Measurements from ENCODE around the gene AP1AR. TPM values are rescaled to one million over a fixed set of nuclear protein-coding genes. Genes with fewer than 3 reads are reported as not detected.
A peak's percentile ranks its signal among the peaks of the same experiment; 100 is the strongest.
"Not testable (repeated sequence)": the region's sequence is repeated elsewhere in the genome, so short reads cannot be mapped to it uniquely, and the experiment has no call there.

The AP1AR gene
- total and polyA plus RNA-seq, 8 donors, result 4.5 to 11.4 (median 8.0) TPM

GRCh38 chr4:112277705-112278448 is 46.3 kb downstream of the AP1AR start:
- WGBS, 2 donors, result 40 to 47% methylated on average over 10 of the region's 10 CpGs
- Histone ChIP-seq H3K27me3 (no peaks in the 10 kb centered on the region), H3K9me3 (no peaks in the 10 kb centered on the region), H3K36me3 (no peaks in the 10 kb centered on the region), H3K27ac (peak overlapping the region in 1 of 4 donors; percentile 20), H3K4me3 (no peak overlapping the region), H3K4me1 (peaks cover 14 to 41% (median 28%) of the 10 kb centered on the region in 3 donors)
- ATAC-seq (peak; percentile 38 to 61 (median 51)), FAIRE-seq (no peak), DNase-seq (no peak)
- TF ChIP-seq CTCF (IDR thresholded peaks at IDR 0.05), result no peak
- intact Hi-C loops (cut with DNase I), result no loop called here

GRCh38 chr4:112279025-112279881 is 47.7 kb downstream of the AP1AR start:
- H3K36me3 ChIP-seq, result no peaks in the 10 kb centered on the region
- H3K4me3 ChIP-seq, result no peak overlapping the region
- FAIRE-seq (no peak), ATAC-seq (peak in 3 of 4 donors; percentile 28 to 59 (median 39)), DNase-seq (no peak)
- peak overlapping the region in 1 of 4 donors; percentile 40 for H3K27ac ChIP-seq
- 17 to 33% methylated on average over 10 of the region's 10 CpGs for WGBS, 2 donors
- no peaks in the 10 kb centered on the region for H3K9me3 ChIP-seq
- no peaks in the 10 kb centered on the region for H3K27me3 ChIP-seq
- intact Hi-C loops (cut with DNase I), result no loop called here
- peaks cover 14 to 35% (median 28%) of the 10 kb centered on the region in 3 donors for H3K4me1 ChIP-seq
- TF ChIP-seq CTCF (IDR thresholded peaks at IDR 0.05), result no peak

GRCh38 chr4:112279882-112280315 is 48.3 kb downstream of the AP1AR start:
- FAIRE-seq (no peak), ATAC-seq (peak in 1 of 4 donors; percentile 19), DNase-seq (no peak)
- H3K4me3 ChIP-seq, result no peak overlapping the region
- no peak for TF ChIP-seq CTCF (IDR thresholded peaks at IDR 0.05)
- 48 to 55% methylated on average over 7 of the region's 7 CpGs for WGBS, 2 donors
- H3K4me1 ChIP-seq, result peaks cover 14 to 35% (median 28%) of the 10 kb centered on the region in 3 donors
- H3K9me3 ChIP-seq, result no peaks in the 10 kb centered on the region
- no peaks in the 10 kb centered on the region for H3K36me3 ChIP-seq
- no peaks in the 10 kb centered on the region for H3K27me3 ChIP-seq
- intact Hi-C loops (cut with DNase I), result no loop called here
- H3K27ac ChIP-seq, result peak overlapping the region in 1 of 4 donors; percentile 40

- Histone ChIP-seq H3K36me3 (no peaks in the 10 kb centered on the region), H3K27me3 (no peaks in the 10 kb centered on the region), H3K27ac (no peak overlapping the region), H3K9me3 (no peaks in the 10 kb centered on the region), H3K4me3 (no peak overlapping the region), H3K4me1 (peaks cover 14 to 35% (median 28%) of the 10 kb centered on the region in 3 donors)
- no peak for FAIRE-seq
- ATAC-seq, result no peak
- whole genome bisulfite sequencing, 2 donors, result 58 to 67% methylated on average over 5 of the region's 5 CpGs
- intact Hi-C loops (cut with DNase I), result no loop called here
- no peak for TF ChIP-seq CTCF (IDR thresholded peaks at IDR 0.05)
- no peak for DNase-seq
Observed at GRCh38 chr4:112280386-112281056, 48.9 kb downstream of the AP1AR start.

- H3K9me3 ChIP-seq; H3K4me3 ChIP-seq; H3K36me3 ChIP-seq; DNase-seq; FAIRE-seq; intact Hi-C loops (cut with DNase I); H3K27me3 ChIP-seq; H3K27ac ChIP-seq; ATAC-seq: not testable (repeated sequence)
- WGBS, 2 donors, result 68 to 86% methylated on average over 2 of the region's 2 CpGs
- peaks cover 14 to 30% (median 22%) of the 10 kb centered on the region in 3 donors for H3K4me1 ChIP-seq
Observed at GRCh38 chr4:112281895-112282398, 50.4 kb downstream of the AP1AR start.

Data from pancreas (tissue), 10 donors.